HG03097 (cell line): ENCODE data around the gene CBX3.
A peak's percentile ranks its signal among the peaks of the same experiment; 100 is the strongest.
"Not testable (repeated sequence)": the region's sequence is repeated elsewhere in the genome, so short reads cannot be mapped to it uniquely, and the experiment has no call there.

Source experiments
- ATAC-seq: cut with Tn5 transposase; IDR thresholded peaks from one replicate; pipeline ENCODE4 v1.9.1; 2021; ENCODE audit not compliant: unreplicated experiment, low FRiP score

Gene CBX3

DNA sequence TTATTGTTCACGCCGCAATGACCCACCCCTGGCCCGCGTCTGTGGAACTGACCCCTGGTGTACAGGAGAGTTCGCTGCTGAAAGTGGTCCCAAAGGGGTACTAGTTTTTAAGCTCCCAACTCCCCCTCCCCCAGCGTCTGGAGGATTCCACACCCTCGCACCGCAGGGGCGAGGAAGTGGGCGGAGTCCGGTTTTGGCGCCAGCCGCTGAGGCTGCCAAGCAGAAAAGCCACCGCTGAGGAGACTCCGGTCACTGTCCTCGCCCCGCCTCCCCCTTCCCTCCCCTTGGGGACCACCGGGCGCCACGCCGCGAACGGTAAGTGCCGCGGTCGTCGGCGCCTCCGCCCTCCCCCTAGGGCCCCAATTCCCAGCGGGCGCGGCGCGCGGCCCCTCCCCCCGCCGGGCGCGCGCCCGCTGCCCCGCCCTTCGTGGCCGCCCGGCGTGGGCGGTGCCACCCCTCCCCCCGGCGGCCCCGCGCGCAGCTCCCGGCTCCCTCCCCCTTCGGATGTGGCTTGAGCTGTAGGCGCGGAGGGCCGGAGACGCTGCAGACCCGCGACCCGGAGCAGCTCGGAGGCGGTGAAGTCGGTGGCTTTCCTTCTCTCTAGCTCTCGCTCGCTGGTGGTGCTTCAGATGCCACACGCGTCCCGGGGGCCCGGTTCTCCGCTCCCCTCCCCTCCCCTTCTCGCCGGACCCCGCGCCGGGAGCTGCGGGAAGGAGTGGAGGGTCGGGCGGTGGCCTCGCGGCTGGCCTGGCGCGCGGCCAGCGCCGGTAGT is at the start of gene CBX3:
CBX3 (plus strand) TSS at position 499 of the 772 bp plus-strand sequence. CDS start 1,254 bp downstream, outside the sequence.
- peak; percentile 39 for ATAC-seq

GRCh38 chr7:26151953-26152781 is 49.4 kb upstream of the CBX3 start, which contains the start of gene NFE2L3:
Gene NFE2L3 (plus strand): TSS chr7:26152198. CDS start chr7:26152499, 301 bp downstream.
- ATAC-seq, result peak; percentile 46

- not testable (repeated sequence) for ATAC-seq
Observed at GRCh38 chr7:26152782-26153240, 48.7 kb upstream of the CBX3 start.

DNA sequence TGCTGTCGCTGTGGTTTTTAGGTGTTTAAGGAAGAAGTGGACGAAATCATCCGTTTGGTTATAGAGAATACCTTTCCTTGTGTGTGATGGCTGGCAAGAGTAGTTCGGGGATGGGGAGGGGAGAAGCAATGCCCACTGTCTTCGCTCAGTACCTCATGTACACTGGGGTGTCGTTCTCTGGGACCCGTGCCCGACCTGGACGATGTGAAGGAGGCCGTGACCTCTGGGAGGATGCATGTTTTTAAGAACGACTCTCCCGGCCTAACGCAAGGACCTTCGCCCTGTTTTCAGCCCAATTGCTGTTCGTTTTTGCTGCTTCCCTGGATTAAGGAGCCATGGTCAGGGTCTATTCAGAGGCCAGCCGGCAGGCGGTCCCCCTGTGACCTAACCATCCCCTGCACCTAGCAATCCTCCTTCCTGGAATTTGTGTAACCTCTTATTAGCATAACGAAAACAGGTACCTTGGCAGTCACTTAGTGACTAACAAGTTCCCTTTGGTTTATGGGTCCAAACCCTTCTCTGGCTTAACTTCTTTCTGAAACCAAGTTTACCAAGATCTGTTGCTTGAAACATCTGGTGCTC is 48.2 kb upstream of the CBX3 start:
- no peak for ATAC-seq

DNA sequence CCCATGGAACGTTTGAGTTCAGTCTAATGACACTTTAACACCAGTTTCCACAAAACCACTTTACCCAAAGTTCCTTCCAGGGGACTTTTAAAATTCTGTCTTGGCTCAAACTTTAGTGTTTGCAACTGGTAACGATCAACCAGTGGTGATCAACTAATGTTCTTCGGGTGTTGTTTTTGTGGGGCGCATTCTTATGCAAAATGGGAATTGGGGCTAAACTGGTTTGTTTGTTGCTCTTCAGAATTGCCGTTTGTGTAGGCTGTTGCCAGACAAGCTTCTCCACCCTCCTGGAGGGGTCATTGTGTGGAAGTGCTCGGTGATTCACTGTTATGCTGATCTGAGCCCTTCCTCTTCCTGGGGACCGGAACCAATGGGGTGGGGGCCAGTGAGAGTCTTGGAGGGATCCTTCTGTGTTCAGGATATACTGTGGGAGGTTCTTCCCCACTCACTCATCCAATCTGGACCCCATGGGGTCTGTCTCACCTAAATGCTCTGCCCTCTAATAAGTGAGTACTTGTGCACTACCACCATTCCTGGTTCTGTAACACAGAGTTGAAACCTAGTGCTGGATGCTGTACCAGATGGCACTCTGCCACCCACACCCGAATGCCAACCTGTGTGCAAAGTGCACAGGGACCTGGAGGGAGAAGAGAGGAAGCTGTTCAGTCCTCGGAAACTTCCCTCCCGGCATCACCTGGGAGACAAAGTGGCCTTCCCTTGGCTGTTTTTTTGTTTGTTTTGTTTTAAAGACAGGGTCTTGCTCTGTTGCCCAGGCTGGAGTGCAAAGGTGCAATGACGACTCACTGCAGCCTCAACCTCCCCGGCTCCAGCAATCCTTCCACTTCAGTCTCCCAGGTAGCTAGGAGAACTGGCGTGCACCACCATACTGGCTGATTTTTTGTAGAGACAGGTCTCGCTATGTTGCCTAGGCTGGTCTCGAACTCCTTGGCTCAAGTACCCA is 47.4 kb upstream of the CBX3 start:
- no peak for ATAC-seq

DNA sequence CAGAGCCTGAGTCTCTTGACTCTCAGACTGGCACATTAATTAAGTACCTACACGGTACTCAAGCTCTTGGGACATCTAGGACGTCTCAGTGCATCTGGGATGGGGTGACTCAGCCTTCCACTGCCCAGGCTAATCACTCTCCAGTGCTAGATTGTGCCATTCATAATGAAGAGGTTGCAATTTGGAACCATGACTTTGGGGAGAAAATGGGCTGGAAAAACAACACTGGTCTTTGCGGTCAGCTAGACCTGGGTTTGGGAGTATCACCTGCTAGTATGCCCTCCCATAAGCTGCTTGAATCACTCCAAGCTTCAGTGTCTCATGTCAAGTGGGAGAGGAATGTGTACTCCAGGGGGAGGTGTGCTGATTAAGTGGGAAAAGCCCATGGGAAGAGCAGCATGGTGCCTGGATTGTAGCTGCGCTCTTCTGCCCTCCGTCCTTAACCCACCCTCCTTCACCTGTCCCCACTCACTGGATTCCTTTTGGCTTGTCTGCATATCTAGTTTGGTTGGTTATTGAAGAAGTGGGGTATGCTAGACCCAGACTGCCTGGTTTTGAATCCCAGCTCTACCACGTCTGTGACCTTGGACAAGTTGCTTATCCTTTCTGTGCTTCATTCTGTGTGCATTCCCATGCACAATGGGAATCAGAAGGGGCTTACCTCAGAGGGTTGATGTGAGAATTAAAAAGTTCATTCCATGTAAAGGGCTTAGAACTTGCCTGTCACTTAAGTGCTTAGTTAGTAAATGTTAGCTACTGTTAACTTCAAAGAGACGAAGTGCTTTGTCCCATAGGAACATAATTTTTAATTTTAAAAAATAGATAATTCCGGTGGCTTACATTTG is 45.8 kb upstream of the CBX3 start:
- no peak for ATAC-seq

DNA sequence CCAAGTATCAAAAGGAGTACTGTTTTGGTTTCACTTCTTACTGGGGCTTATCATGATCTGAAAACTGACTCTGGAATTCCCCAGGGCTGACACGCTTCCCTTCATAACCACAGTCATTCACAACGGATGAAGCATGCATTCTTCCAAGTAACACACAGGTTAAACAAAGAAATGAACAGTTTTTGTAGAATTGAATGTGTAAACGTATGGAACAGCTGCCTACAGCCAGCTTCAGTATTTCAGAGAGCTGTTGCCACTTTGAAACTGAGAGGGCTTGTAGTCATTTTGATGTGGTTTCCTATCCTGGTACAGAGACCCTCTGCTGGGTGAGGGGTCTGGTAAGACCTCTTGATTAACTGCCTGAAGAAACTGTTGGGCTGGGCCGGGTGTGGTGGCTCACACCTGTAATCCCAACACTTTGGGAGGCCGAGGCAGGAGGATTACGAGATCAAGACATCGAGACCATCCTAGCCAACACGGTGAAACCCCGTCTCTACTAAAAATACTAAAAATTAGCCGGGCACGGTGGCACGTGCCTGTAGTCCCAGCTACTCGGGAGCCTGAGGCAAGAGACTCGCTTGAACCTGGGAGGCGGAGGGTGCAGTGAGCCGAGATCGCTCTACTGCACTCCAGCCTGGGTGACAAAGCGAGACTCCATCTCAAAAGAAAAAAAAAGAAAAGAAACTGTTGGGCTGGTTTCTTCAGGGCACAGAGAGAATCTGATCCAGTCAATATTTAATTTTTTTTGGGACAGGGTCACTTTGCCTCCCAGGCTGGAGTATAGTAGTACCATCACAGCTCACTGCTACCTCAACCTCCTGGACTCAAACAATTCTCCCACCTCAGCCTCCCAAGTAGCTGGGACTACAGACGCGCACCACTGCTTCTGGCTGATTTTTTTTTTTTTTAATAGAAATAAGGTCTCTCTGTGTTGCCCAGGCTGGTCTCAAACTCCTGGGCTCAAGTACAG is 44.8 kb upstream of the CBX3 start:
- ATAC-seq, result no peak

GRCh38 chr7:26157520-26158105 is 43.9 kb upstream of the CBX3 start:
- ATAC-seq, result no peak

GRCh38 chr7:26159243-26159642 is 42.3 kb upstream of the CBX3 start:
- no peak for ATAC-seq

GRCh38 chr7:26160896-26161295 is 40.6 kb upstream of the CBX3 start:
- no peak for ATAC-seq

DNA sequence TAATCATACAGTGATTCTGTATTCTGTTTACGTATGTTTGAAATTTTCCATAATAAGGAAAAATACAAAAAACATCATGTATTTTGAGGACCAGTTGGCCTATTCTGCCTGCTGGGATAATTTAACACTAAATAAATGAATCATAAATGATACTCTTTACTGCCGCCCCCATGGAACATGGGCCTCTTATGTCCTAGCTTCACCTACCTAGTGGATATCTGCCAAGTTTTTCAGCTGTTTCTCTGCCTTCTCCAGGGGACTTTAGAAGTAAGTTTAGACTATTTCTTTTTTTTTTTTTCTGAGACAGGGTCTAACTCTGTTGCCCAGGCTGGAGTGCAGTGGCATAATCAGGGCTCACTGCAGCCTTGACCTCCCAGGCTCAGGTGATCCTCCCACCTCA is 39.1 kb upstream of the CBX3 start:
- ATAC-seq, result no peak

DNA sequence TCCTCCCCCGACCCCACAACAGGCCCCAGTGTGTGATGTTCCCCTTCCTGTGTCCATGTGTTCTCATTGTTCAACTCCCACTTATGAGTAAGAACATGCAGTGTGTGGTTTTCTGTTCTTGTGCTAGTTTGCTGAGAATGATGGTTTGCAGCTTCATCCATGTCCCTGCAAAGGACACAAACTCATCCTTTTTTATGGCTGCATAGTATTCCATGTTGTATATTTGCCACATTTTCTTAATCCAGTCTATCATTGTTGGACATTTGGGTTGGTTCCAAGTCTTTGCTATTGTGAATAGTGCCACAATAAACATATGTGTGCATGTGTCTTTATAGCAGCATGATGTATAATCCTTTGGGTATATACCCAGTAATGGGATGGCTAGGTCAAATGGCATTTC is 37.7 kb upstream of the CBX3 start:
- ATAC-seq, result not testable (repeated sequence)

- no peak for ATAC-seq
Observed at GRCh38 chr7:26165950-26166683, 35.4 kb upstream of the CBX3 start.

DNA sequence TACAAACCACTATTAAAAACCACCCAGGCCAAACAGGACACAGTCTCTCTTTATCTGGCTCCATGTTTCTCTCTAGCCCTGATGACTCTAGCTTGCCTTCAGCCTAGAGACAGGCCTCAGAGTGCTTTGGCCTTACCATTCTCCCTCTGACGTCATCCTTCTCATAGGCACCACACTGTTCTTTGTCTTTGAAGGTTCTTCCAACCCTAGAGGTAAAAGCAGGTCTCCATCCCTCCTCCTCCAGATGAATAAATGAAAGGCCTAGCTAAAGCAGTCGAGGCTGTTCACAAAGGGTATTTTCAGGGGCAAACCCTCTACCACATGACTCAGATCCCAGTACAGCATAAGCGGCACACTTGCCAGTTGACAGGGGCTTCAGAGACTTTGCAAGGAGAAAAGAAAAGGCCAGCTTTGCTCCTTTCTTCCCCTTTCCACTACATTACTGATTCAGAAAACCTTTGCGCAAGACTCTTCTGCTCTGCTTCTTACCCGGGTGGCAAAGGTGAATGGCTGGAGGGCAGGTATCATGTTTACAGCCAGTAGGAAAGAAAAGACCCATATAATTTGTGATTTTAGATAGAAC is 34.8 kb upstream of the CBX3 start:
- ATAC-seq, result peak; percentile 21

DNA sequence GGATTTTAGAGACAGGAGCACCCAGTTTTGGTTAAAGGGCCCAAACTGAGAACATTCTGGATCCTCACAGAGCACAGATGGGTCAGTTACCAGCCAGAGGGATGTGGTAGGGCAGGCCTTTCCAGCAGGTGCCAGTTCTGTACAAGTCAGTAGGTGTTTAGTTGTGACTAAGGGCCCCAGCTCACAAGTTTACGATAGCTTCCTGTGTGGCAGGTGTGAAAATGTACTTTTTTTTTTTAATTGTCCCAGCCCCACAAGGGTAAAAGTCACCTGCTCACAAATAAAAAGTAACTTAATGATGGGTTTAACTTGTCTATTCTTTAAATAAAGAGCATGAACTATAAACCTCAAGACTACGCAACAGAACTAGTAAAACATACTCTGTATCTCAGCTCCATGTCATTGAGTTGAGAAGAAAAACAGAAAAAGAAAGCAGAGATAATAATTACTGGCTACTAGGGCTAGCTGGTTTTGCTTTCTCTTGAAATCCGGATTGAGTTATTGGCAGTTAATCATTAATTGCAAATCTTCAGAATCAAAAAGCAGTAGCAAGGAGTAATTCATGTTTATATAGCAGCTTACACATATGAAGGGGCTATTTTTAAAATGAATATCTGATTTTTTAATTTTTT is 34.1 kb upstream of the CBX3 start:
- ATAC-seq, result peak; percentile 89

DNA sequence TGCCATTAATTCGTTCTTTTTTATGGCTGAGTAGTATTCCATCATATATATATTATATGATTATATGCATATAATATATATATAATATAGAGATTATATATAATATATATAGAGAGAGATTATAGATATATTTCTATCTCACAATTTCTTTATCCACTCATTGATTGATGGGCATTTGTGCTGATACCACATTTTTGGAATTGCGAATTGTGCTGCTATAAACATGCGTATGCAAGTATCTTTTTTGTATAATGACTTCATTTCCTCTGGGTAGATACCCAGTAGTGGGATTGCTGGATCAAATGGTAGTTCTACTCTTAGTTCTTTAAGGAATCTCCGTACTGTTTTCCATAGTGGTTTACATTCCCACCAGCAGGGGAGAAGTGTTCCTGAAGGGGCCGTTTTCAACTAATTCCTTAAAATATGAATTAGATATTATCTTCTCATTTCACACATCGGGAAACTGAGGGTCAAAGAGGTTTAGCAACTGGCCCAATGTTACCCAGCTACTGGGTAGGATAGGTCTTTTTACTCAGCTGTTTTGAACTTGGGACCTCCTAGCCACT is 33.0 kb upstream of the CBX3 start:
- no peak for ATAC-seq
